ENCODE data around the gene MRPL10. TPM values are rescaled to one million over a fixed set of nuclear protein-coding genes. Genes with fewer than 3 reads are reported as not detected.
A peak's percentile ranks its signal among the peaks of the same experiment; 100 is the strongest.

Gene MRPL10
- polyA plus RNA-seq, 2 of the 4 experiments (the other 2 are of a cell fraction) = 62.8 to 97.7 TPM

GRCh38 chr17:47850692-47851573 lies 19.6 kb upstream of the MRPL10 start, which contains the start of gene SP6 (continued):
- TF ChIP-seq POLR2AphosphoS2 (conservative IDR thresholded peaks at IDR 0.05; ENCODE audit: low read length) (no peak), EHF (CRISPR knock-in tag; IDR thresholded peaks at IDR 0.05) (no peak), RNF2 (IDR thresholded peaks at IDR 0.05; ENCODE audit: borderline replicate concordance, low read depth) (peak; percentile 58; the same call in 1 of the 2 replicates), ZSCAN20 (CRISPR knock-in tag; IDR thresholded peaks at IDR 0.05) (no peak), ZNF302 (CRISPR knock-in tag; IDR thresholded peaks at IDR 0.05) (no peak), CBX8 (IDR thresholded peaks at IDR 0.05) (no peak), HDAC2 (IDR thresholded peaks at IDR 0.05) (no peak), HOXB5 (CRISPR knock-in tag; IDR thresholded peaks at IDR 0.05) (no peak), HEYL (CRISPR knock-in tag; IDR thresholded peaks at IDR 0.05) (no peak), POLR2A (IDR thresholded peaks at IDR 0.05; ENCODE audit: low read length) (peak; percentile 74), RCOR1 (IDR thresholded peaks at IDR 0.05; ENCODE audit: low read depth, low read length) (no peak), JUN (IDR thresholded peaks at IDR 0.05) (0 out of 5 replicates have a peak, but pooled peaks of 1 of the 2 experiments have one; percentile 35), FOSL2 (IDR thresholded peaks at IDR 0.05) (0 out of 2 replicates have a peak, but pooled peaks have one; percentile 22), FOSL2 (CRISPR knock-in tag; IDR thresholded peaks at IDR 0.05) (peak; percentile 87)
- TF ChIP-seq, protein P1, sequence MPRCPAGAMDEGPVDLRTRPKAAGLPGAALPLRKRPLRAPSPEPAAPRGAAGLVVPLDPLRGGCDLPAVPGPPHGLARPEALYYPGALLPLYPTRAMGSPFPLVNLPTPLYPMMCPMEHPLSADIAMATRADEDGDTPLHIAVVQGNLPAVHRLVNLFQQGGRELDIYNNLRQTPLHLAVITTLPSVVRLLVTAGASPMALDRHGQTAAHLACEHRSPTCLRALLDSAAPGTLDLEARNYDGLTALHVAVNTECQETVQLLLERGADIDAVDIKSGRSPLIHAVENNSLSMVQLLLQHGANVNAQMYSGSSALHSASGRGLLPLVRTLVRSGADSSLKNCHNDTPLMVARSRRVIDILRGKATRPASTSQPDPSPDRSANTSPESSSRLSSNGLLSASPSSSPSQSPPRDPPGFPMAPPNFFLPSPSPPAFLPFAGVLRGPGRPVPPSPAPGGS (IDR thresholded peaks at IDR 0.05) = no peak
- TF ChIP-seq, protein P2, sequence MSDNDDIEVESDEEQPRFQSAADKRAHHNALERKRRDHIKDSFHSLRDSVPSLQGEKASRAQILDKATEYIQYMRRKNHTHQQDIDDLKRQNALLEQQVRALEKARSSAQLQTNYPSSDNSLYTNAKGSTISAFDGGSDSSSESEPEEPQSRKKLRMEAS (IDR thresholded peaks at IDR 0.05) = 0 out of 2 replicates have a peak, but pooled peaks have one; percentile 72

DNA sequence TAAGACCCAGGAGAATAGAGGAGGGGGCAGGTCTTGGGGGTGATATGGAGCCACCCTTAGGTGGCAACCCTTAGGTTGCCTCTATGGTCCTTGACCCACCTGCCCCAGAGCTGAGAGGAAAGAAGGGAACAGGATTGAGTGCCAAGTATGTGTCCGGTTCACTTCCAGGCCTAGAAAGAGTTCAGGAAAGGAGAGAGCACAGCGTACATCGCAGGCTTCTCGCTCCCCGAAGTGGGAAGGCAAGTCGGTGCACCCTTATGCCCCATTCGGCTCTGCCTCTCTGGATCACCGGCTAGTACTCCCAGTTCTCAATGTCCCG lies 19.0 kb upstream of the MRPL10 start:
- ChIA-PET CTCF (interaction anchor here (0.7 to 36.3 kb wide), 10 partner anchors 5 to 168 kb away, joined by 3 to 1860 read pairs (median 119); partner anchors contain the start of genes CDK5RAP3, LRRC46, MRPL10 and SCRN2), POLR2A (interaction anchor here (0.5 to 3.6 kb wide), 6 partner anchors 9 to 204 kb away, joined by 3 to 18 read pairs (median 4); partner anchors contain the start of genes LRRC46, MRPL10, PNPO and SCRN2)
- Histone ChIP-seq H3K9me3 (no peaks in the 10 kb centered on the region), H3K4me2 (peak overlapping the region; percentile 93), H3K27ac (peak overlapping the region; percentile 74 to 91), H3K4me3 (peak overlapping the region; percentile 50), H3K4me1 (peaks cover 16% of the 10 kb centered on the region)
- WGBS (ENCODE audit: missing lambda C conversion rate) = 81% methylated on average over 9 of the region's 9 CpGs
- ATAC-seq = no peak; a peak in 1 of 6 replicates
- TF ChIP-seq, protein P1 (IDR thresholded peaks at IDR 0.05) = no peak
- TF ChIP-seq NFE2L2 (conservative IDR thresholded peaks at IDR 0.05; ENCODE audit: low read length) = no peak
- no peak for TF ChIP-seq TFCP2L1 (CRISPR knock-in tag; IDR thresholded peaks at IDR 0.05)
- DNase-seq (ENCODE audit: low read depth in 1 of 2, low spot score in 1 of 2) = no peak
- FAIRE-seq = no peak

DNA sequence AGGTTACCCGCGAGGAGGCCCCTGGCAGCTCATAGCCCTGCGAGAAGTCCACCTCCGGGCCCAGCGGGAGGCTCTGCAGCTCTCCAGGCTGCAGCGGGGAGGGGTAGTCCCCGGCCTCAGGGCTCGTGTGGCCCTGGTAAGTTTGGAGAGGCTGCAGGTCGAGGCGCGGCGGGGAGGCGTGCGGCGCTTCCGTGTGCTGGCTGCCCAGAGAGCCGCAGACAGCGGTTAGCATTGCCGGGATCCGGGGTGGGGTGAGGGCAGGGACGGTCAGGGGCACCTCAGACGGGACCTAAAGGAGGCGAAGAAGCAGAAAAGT lies 16.8 kb upstream of the MRPL10 start:
- ATAC-seq (no peak), FAIRE-seq (no peak), DNase-seq (ENCODE audit: low read depth in 1 of 2, low spot score in 1 of 2) (no peak)
- H3K4me3 ChIP-seq = no peak overlapping the region
- ChIA-PET POLR2A (interaction anchor here (1.1 kb wide), 1 partner anchor 47 kb away, joined by 3 read pairs; no protein-coding TSS in a partner anchor), CTCF (interaction anchor here (0.6 to 36.3 kb wide), 15 partner anchors 3 to 1142 kb away, joined by 3 to 1860 read pairs (median 9); partner anchors contain the start of genes LRRC46, MRPL10, OSBPL7 and SCRN2)
- no peak overlapping the region for H3K4me2 ChIP-seq
- 91% methylated on average over 18 of the region's 23 CpGs for WGBS (ENCODE audit: missing lambda C conversion rate)
- H3K27ac ChIP-seq = no peak overlapping the region
- peaks cover 22% of the 10 kb centered on the region for H3K4me1 ChIP-seq
- H3K9me3 ChIP-seq = no peaks in the 10 kb centered on the region
- TF ChIP-seq, protein P3, sequence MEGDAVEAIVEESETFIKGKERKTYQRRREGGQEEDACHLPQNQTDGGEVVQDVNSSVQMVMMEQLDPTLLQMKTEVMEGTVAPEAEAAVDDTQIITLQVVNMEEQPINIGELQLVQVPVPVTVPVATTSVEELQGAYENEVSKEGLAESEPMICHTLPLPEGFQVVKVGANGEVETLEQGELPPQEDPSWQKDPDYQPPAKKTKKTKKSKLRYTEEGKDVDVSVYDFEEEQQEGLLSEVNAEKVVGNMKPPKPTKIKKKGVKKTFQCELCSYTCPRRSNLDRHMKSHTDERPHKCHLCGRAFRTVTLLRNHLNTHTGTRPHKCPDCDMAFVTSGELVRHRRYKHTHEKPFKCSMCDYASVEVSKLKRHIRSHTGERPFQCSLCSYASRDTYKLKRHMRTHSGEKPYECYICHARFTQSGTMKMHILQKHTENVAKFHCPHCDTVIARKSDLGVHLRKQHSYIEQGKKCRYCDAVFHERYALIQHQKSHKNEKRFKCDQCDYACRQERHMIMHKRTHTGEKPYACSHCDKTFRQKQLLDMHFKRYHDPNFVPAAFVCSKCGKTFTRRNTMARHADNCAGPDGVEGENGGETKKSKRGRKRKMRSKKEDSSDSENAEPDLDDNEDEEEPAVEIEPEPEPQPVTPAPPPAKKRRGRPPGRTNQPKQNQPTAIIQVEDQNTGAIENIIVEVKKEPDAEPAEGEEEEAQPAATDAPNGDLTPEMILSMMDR (IDR thresholded peaks at IDR 0.05) = no peak
- TF ChIP-seq FOSL2 (IDR thresholded peaks at IDR 0.05) (no peak), FOSL2 (CRISPR knock-in tag; IDR thresholded peaks at IDR 0.05) (no peak), NFE2L2 (conservative IDR thresholded peaks at IDR 0.05; ENCODE audit: low read length) (no peak), ZNF302 (CRISPR knock-in tag; IDR thresholded peaks at IDR 0.05) (no peak), USF2 (IDR thresholded peaks at IDR 0.05) (no peak), KDM1A (IDR thresholded peaks at IDR 0.05; ENCODE audit: low read depth) (no peak), RAD21 (conservative IDR thresholded peaks at IDR 0.05 in 1 of 2, IDR thresholded peaks at IDR 0.05 in 1 of 2) (no peak), BHLHE40 (IDR thresholded peaks at IDR 0.05; ENCODE audit: low read depth, low read length) (no peak)
- TF ChIP-seq, protein P4, sequence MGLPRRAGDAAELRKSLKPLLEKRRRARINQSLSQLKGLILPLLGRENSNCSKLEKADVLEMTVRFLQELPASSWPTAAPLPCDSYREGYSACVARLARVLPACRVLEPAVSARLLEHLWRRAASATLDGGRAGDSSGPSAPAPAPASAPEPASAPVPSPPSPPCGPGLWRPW (IDR thresholded peaks at IDR 0.05) = no peak
- TF ChIP-seq, protein P5, sequence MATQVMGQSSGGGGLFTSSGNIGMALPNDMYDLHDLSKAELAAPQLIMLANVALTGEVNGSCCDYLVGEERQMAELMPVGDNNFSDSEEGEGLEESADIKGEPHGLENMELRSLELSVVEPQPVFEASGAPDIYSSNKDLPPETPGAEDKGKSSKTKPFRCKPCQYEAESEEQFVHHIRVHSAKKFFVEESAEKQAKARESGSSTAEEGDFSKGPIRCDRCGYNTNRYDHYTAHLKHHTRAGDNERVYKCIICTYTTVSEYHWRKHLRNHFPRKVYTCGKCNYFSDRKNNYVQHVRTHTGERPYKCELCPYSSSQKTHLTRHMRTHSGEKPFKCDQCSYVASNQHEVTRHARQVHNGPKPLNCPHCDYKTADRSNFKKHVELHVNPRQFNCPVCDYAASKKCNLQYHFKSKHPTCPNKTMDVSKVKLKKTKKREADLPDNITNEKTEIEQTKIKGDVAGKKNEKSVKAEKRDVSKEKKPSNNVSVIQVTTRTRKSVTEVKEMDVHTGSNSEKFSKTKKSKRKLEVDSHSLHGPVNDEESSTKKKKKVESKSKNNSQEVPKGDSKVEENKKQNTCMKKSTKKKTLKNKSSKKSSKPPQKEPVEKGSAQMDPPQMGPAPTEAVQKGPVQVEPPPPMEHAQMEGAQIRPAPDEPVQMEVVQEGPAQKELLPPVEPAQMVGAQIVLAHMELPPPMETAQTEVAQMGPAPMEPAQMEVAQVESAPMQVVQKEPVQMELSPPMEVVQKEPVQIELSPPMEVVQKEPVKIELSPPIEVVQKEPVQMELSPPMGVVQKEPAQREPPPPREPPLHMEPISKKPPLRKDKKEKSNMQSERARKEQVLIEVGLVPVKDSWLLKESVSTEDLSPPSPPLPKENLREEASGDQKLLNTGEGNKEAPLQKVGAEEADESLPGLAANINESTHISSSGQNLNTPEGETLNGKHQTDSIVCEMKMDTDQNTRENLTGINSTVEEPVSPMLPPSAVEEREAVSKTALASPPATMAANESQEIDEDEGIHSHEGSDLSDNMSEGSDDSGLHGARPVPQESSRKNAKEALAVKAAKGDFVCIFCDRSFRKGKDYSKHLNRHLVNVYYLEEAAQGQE (IDR thresholded peaks at IDR 0.05) = no peak
